ENCODE data around the gene ACOX1. TPM values are rescaled to one million over a fixed set of nuclear protein-coding genes. Genes with fewer than 3 reads are reported as not detected.

The ACOX1 gene
- total and polyA plus RNA-seq, 2 of the 13 experiments (the other 11 are each of a cell fraction or from before 2014, with no cell fraction given) = 86.4 to 120 TPM

GRCh38 chr17:75906143-75906884, 72.7 kb downstream of the ACOX1 start (continued):
- TF ChIP-seq NBN (conservative IDR thresholded peaks at IDR 0.05) (no peak), ZNF784 (CRISPR knock-in tag; IDR thresholded peaks at IDR 0.05; ENCODE audit: borderline replicate concordance) (no peak), ZNF33B (CRISPR knock-in tag; IDR thresholded peaks at IDR 0.05) (peak; percentile 51; the same call in 1 of the 2 replicates), SMARCC2 (IDR thresholded peaks at IDR 0.05) (no peak), ZNF660 (CRISPR knock-in tag; IDR thresholded peaks at IDR 0.05; ENCODE audit: borderline replicate concordance, low read depth) (no peak), TSC22D2 (CRISPR knock-in tag; IDR thresholded peaks at IDR 0.05; ENCODE audit: borderline replicate concordance) (peak; percentile 18; the same call in 1 of the 2 replicates), ELK4 (CRISPR knock-in tag; IDR thresholded peaks at IDR 0.05; ENCODE audit: borderline replicate concordance) (no peak), E2F5 (CRISPR knock-in tag; conservative IDR thresholded peaks at IDR 0.05) (no peak), IRF2 (CRISPR knock-in tag; IDR thresholded peaks at IDR 0.05) (no peak)
